Right lobe of liver (tissue), 6 donors: Measurements from ENCODE around the gene GLIS1. TPM values are rescaled to one million over a fixed set of nuclear protein-coding genes. Genes with fewer than 3 reads are reported as not detected.

Experiments used
- ATAC-seq, 4 donors: fragments of 200-7000 bp; cut with Tn5 transposase; one replicate each; pipeline ENCODE4 v1.9.1; 2020; ENCODE audit warnings: mild to moderate bottlenecking in 4 of 4, moderate library complexity in 4 of 4
- DNase-seq, 3 donors: peaks; one replicate each; pipeline ENCODE4 v3.0.0-alpha.2; 2020
- H3K27ac ChIP-seq, 3 donors: fragments of 200-600 bp; one replicate each; pipeline ENCODE4 v1.8.0; 2022
- H3K27me3 ChIP-seq, 2 donors: fragments of 200-600 bp; one replicate each; pipeline ENCODE4 v1.8.0; 2022
- H3K36me3 ChIP-seq, 4 donors: fragments of 200-600 bp; sonication (generic) in 1 of 4; one replicate each; pipeline versions ENCODE4 v1.5.1 to v1.8.0; 2017 to 2022; ENCODE audit warnings: control low read depth in 1 of 4
- H3K4me1 ChIP-seq, 4 donors: fragments of 200-600 bp; sonication (generic) in 1 of 4; one replicate each; pipeline versions ENCODE4 v1.5.1 to v1.8.0; 2017 to 2022; ENCODE audit warnings: control low read depth in 1 of 4
- H3K4me3 ChIP-seq, 3 donors: fragments of 200-600 bp; one replicate each; pipeline ENCODE4 v1.8.0; 2022
- H3K9me3 ChIP-seq, 4 donors: fragments of 200-600 bp; sonication (generic) in 1 of 4; one replicate each; pipeline versions ENCODE4 v1.5.1 to v1.8.0; 2017 to 2022; ENCODE audit warnings: control low read depth in 1 of 4
- POLR2A ChIP-seq: fragments of 450-650 bp; IDR thresholded peaks from one replicate; pipeline ENCODE4 v1.6.1; 2017; ENCODE audit warnings: antibody characterized with exemption, mild to moderate bottlenecking
- WGBS: methylation state at CpG from one replicate; pipeline ENCODE4 v1.1.6; 2018; ENCODE audit warnings: low coverage, low lambda C conversion rate; ENCODE audit not compliant: insufficient coverage; ENCODE audit errors: missing lambda C conversion rate; 5-methylcytosine and 5-hydroxymethylcytosine counted together
- intact Hi-C, 2 donors: fragments of 100-400 bp; cut with DNase I; formaldehyde crosslinking; loops; one replicate each; pipeline versions ENCODE4 v1.11.2 to v1.14.1; 2022
- total RNA-seq, 6 experiments: library from RNA; depleted of rRNA in 2 of 6; stranded (reverse); fragments of >200 nt in 2 of 6; fragmentation: NEBNext Ultra II Directional in 3 of 6; extraction: Animal tissue kit (Norgen Biotek cat#: 25700) in 3 of 6; gene quantifications; one replicate each; pipeline versions ENCODE4 v1.1.0 to v1.2.4, GENCODE V29; 2016 to 2023
- TF ChIP-seq, protein P1 (sequence below), 4 donors: fragments of 200-600 bp in 3 of 4; fragments of 450-650 bp in 1 of 4; IDR thresholded peaks; one replicate each; pipeline versions ENCODE4 v1.5.1 to v1.8.0; 2016 to 2022; ENCODE audit warnings: antibody characterized with exemption in 4 of 4, mild to moderate bottlenecking in 2 of 4
- donor health status: DM: no; HTN: yes; CAD: no.
- donor health status: DM: no; HTN: no; CAD: no.
- donor health status: DM: no; HTN: no; CAD: no.
- donor health status: DM: no; HTN: yes; CAD: no.
- donor health status: DM: no; HTN: yes; CAD: no.

GLIS1 gene
- total RNA-seq, 6 experiments from 2014 or later = not detected

- H3K27me3 ChIP-seq = no peaks in the 10 kb centered on the region
Measured at GRCh38 chr1:53688381-53689102, 50.4 kb downstream of the GLIS1 start.

GRCh38 chr1:53687901-53688300 is 51.1 kb downstream of the GLIS1 start:
- H3K36me3 ChIP-seq = no peaks in the 10 kb centered on the region
- H3K9me3 ChIP-seq = no peaks in the 10 kb centered on the region
- H3K27me3 ChIP-seq = no peaks in the 10 kb centered on the region
- no peak overlapping the region for H3K4me3 ChIP-seq
- 55% methylated on average over 6 of the region's 19 CpGs for WGBS
- TF ChIP-seq, protein P1, sequence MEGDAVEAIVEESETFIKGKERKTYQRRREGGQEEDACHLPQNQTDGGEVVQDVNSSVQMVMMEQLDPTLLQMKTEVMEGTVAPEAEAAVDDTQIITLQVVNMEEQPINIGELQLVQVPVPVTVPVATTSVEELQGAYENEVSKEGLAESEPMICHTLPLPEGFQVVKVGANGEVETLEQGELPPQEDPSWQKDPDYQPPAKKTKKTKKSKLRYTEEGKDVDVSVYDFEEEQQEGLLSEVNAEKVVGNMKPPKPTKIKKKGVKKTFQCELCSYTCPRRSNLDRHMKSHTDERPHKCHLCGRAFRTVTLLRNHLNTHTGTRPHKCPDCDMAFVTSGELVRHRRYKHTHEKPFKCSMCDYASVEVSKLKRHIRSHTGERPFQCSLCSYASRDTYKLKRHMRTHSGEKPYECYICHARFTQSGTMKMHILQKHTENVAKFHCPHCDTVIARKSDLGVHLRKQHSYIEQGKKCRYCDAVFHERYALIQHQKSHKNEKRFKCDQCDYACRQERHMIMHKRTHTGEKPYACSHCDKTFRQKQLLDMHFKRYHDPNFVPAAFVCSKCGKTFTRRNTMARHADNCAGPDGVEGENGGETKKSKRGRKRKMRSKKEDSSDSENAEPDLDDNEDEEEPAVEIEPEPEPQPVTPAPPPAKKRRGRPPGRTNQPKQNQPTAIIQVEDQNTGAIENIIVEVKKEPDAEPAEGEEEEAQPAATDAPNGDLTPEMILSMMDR (IDR thresholded peaks at IDR 0.05) = no peak
- no peak for TF ChIP-seq POLR2A
- no peaks in the 10 kb centered on the region for H3K4me1 ChIP-seq
- DNase-seq (no peak), ATAC-seq (no peak)
- H3K27ac ChIP-seq = no peak overlapping the region
- intact Hi-C loops = no loop called here

More at GRCh38 chr1:53688381-53689102, 50.4 kb downstream of the GLIS1 start:
- no peak overlapping the region for H3K27ac ChIP-seq
- no peaks in the 10 kb centered on the region for H3K4me1 ChIP-seq
- ATAC-seq (no peak), DNase-seq (no peak)
- 46% methylated on average over 6 of the region's 10 CpGs for whole genome bisulfite sequencing
- intact Hi-C loops = no loop called here
- TF ChIP-seq, protein P1 (IDR thresholded peaks at IDR 0.05) = no peak
- no peak for TF ChIP-seq POLR2A
- no peaks in the 10 kb centered on the region for H3K36me3 ChIP-seq
- no peaks in the 10 kb centered on the region for H3K9me3 ChIP-seq
- no peak overlapping the region for H3K4me3 ChIP-seq

DNA sequence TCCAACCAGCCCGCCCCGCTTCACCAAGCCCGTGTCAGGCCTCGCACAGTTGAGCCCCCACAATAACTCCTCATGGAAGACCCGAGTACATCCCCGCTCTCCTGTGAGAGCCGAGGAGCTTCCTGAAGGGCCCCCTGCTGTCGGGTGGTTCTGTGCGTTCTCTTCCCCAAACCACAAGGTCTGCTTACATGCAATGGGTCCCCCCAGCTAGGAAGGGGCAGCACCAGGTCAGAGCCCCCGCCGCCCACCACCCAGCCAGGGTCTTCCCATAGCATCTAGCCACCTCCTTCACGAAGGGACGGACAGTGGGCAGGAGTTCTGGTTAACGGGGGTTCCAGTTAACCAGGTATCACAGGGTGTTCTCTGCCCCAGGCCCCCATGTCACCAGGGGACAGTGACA is 51.5 kb downstream of the GLIS1 start:
- H3K4me3 ChIP-seq = no peak overlapping the region
- no peaks in the 10 kb centered on the region for H3K36me3 ChIP-seq
- DNase-seq = no peak
- H3K27me3 ChIP-seq = no peaks in the 10 kb centered on the region
- no peaks in the 10 kb centered on the region for H3K9me3 ChIP-seq
- 69% methylated on average over 8 of the region's 14 CpGs for WGBS
- TF ChIP-seq POLR2A = no peak
- TF ChIP-seq, protein P1 (IDR thresholded peaks at IDR 0.05) = no peak
- H3K4me1 ChIP-seq = no peaks in the 10 kb centered on the region
- H3K27ac ChIP-seq = no peak overlapping the region
- intact Hi-C loops = no loop called here
- ATAC-seq = no peak

DNA sequence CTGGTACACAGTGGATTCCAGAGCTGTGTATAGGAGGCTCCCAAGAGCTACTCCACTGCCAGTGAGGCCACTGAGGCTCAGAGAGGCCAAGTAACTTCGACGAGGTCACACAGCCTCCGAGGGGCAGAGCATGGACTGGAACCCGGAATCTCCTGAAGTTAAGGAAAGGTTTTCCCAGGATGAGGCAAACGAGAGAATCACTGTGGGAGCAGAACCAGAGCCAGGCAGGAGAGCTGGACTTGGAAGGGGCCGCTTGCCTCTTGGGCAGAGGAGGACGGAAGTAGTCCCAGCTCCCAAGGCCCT is 52.0 kb downstream of the GLIS1 start:
- 100% methylated on average over 1 of the region's 7 CpGs for WGBS
- ATAC-seq (no peak), DNase-seq (no peak)
- intact Hi-C loops = no loop called here
- no peak overlapping the region for H3K27ac ChIP-seq
- H3K4me1 ChIP-seq = no peaks in the 10 kb centered on the region
- H3K9me3 ChIP-seq = no peaks in the 10 kb centered on the region
- no peaks in the 10 kb centered on the region for H3K36me3 ChIP-seq
- TF ChIP-seq POLR2A = no peak
- TF ChIP-seq, protein P1 (IDR thresholded peaks at IDR 0.05) = no peak
- no peak overlapping the region for H3K4me3 ChIP-seq
- no peaks in the 10 kb centered on the region for H3K27me3 ChIP-seq
